IMR-90 (cell line): Measurements from ENCODE around the gene MTCL1. TPM values are rescaled to one million over a fixed set of nuclear protein-coding genes. Genes with fewer than 3 reads are reported as not detected.

ENCODE experiments used
- ATAC-seq: fragments of 200-7000 bp; cut with Tn5 transposase; 2 replicates; pipeline ENCODE4 v1.9.1; 2020; ENCODE audit warnings: low read depth, mild to moderate bottlenecking, moderate library complexity
- BruUV-seq: library from RNA; stranded (reverse); fragments of 400-500 nt; replicated peaks from 2 replicates; lab custom pipeline; 2021; lab: Mats Ljungman, UMichigan
- CTCF ChIA-PET: fragments of 300-600 bp; formaldehyde crosslinking; extraction: SDS; loops from one replicate; lab custom pipeline; 2021; ENCODE audit warnings: antibody characterized with exemption; lab: Yijun Ruan, JAX
- POLR2A ChIA-PET: fragments of 300-600 bp; sonication (Branson Sonifier 250); formaldehyde crosslinking; loops from one replicate; lab custom pipeline; 2022; ENCODE audit warnings: antibody characterized with exemption; ENCODE audit not compliant: unreplicated experiment; lab: Charles Lee
- DNase-seq: peaks from one replicate; pipeline ENCODE4 v3.0.0; 2013
- H2AFZ ChIP-seq: replicated peaks from 2 replicates; pipeline ENCODE3; 2013; ENCODE audit warnings: low read length, mild to moderate bottlenecking; ENCODE audit not compliant: poor library complexity
- H2AK5ac ChIP-seq: 2 replicates; pipeline ENCODE4 v1.6.1; 2013; ENCODE audit warnings: low read depth, low read length, inconsistent platforms
- H2AK9ac ChIP-seq: replicated peaks from 2 replicates; pipeline ENCODE3; 2013; ENCODE audit warnings: mild to moderate bottlenecking, low read depth, low read length, moderate library complexity; ENCODE audit not compliant: poor library complexity
- H2BK120ac ChIP-seq: 2 replicates; pipeline ENCODE4 v1.6.1; 2013; ENCODE audit warnings: low read depth, low read length, inconsistent platforms
- H2BK15ac ChIP-seq: 3 replicates; pipeline ENCODE4 v1.6.1; 2013; ENCODE audit warnings: low read depth, low read length, inconsistent platforms
- H2BK20ac ChIP-seq: 2 replicates; pipeline ENCODE4 v1.6.1; 2013; ENCODE audit warnings: low read depth, mild to moderate bottlenecking, inconsistent platforms, low read length, moderate library complexity
- H2BK5ac ChIP-seq: 2 replicates; pipeline ENCODE4 v1.6.1; 2013; ENCODE audit warnings: mild to moderate bottlenecking, low read depth, low read length, inconsistent platforms; ENCODE audit not compliant: poor library complexity, severe bottlenecking
- H3K14ac ChIP-seq: replicated peaks from 2 replicates; pipeline ENCODE4 v1.6.1; 2013; ENCODE audit warnings: low read depth, low read length, inconsistent platforms
- H3K18ac ChIP-seq: 2 replicates; pipeline ENCODE4 v1.6.1; 2013; ENCODE audit warnings: low read depth, low read length, control low read depth
- H3K23ac ChIP-seq: 2 replicates; pipeline ENCODE4 v1.6.1; 2013; ENCODE audit warnings: low read depth, low read length, inconsistent platforms
- H3K27ac ChIP-seq: 2 replicates; pipeline ENCODE4 v1.5.1; 2013; ENCODE audit warnings: mild to moderate bottlenecking, control low read depth, low read length; ENCODE audit not compliant: insufficient read depth
- H3K27me3 ChIP-seq: 2 replicates; pipeline ENCODE4 v1.6.1; 2013; ENCODE audit warnings: low read length; ENCODE audit not compliant: control insufficient read depth, insufficient read depth
- H3K36me3 ChIP-seq: 2 replicates; pipeline ENCODE4 v1.6.1; 2013; ENCODE audit warnings: low read length, mixed read lengths; ENCODE audit not compliant: control insufficient read depth, insufficient read depth
- H3K4ac ChIP-seq: 2 replicates; pipeline ENCODE4 v1.6.1; 2013; ENCODE audit warnings: low read depth, low read length, inconsistent platforms
- H3K4me1 ChIP-seq: 2 replicates; pipeline ENCODE4 v1.6.1; 2013; ENCODE audit warnings: low read length, mixed read lengths; ENCODE audit not compliant: control insufficient read depth, insufficient read depth
- H3K4me2 ChIP-seq: 2 replicates; pipeline ENCODE4 v1.6.1; 2013; ENCODE audit warnings: low read depth, mild to moderate bottlenecking, control low read depth, low read length, moderate library complexity
- H3K4me3 ChIP-seq: 2 replicates; pipeline ENCODE4 v1.5.1; 2013; ENCODE audit warnings: low read depth, mild to moderate bottlenecking, control low read depth, low read length, moderate library complexity; ENCODE audit not compliant: insufficient read depth
- H3K56ac ChIP-seq: 2 replicates; pipeline ENCODE4 v1.6.1; 2013; ENCODE audit warnings: low read length, inconsistent platforms; ENCODE audit not compliant: insufficient read depth; ENCODE audit errors: extremely low read depth
- H3K79me1 ChIP-seq, 2 experiments: 2 replicates each; pipeline ENCODE4 v1.6.1; 2013; ENCODE audit warnings: low read length in 2 of 2, inconsistent platforms in 1 of 2, low read depth in 1 of 2
- H3K9ac ChIP-seq: 2 replicates; pipeline ENCODE4 v1.6.1; 2013; ENCODE audit warnings: low read depth, low read length, control low read depth
- H3K9me1 ChIP-seq: 2 replicates; pipeline ENCODE4 v1.6.1; 2013; ENCODE audit warnings: low read length, inconsistent platforms; ENCODE audit not compliant: insufficient read depth
- H3K9me3 ChIP-seq: 2 replicates; pipeline ENCODE4 v1.6.1; 2013; ENCODE audit warnings: low read length; ENCODE audit not compliant: control insufficient read depth, insufficient read depth
- H4K20me1 ChIP-seq: 2 replicates; pipeline ENCODE4 v1.6.1; 2013; ENCODE audit warnings: low read length, inconsistent platforms; ENCODE audit not compliant: insufficient read depth
- H4K5ac ChIP-seq: 2 replicates; pipeline ENCODE4 v1.6.1; 2013; ENCODE audit warnings: mild to moderate bottlenecking, low read depth, low read length, control low read depth
- H4K8ac ChIP-seq, 2 experiments: 2 replicates each; pipeline ENCODE4 v1.6.1; 2013; ENCODE audit warnings: low read depth in 2 of 2, low read length in 2 of 2, control low read depth in 1 of 2, inconsistent platforms in 1 of 2
- H4K91ac ChIP-seq: 2 replicates; pipeline ENCODE4 v1.6.1; 2013; ENCODE audit warnings: low read depth, low read length, inconsistent platforms; ENCODE audit not compliant: insufficient read depth
- CEBPB ChIP-seq: IDR thresholded peaks from 2 replicates; pipeline ENCODE4 v1.6.1; 2012; ENCODE audit warnings: low read depth, low read length, improper control_type of control experiment
- CHD1 ChIP-seq: IDR thresholded peaks from 2 replicates; pipeline ENCODE4 v1.6.1; 2012; ENCODE audit warnings: low read depth, low read length, improper control_type of control experiment
- FOS ChIP-seq: fragments of 150-350 bp; IDR thresholded peaks from 2 replicates; pipeline ENCODE4 v1.6.1; 2016; ENCODE audit warnings: low read depth, low read length
- MAFK ChIP-seq: IDR thresholded peaks from 2 replicates; pipeline ENCODE4 v1.6.1; 2012; ENCODE audit warnings: low read depth, low read length, improper control_type of control experiment
- MAZ ChIP-seq: IDR thresholded peaks from 2 replicates; pipeline ENCODE4 v1.6.1; 2012; ENCODE audit warnings: low read depth, mild to moderate bottlenecking, low read length, improper control_type of control experiment, moderate library complexity, borderline replicate concordance
- MXI1 ChIP-seq: IDR thresholded peaks from 2 replicates; pipeline ENCODE4 v1.6.1; 2012; ENCODE audit warnings: low read depth, mild to moderate bottlenecking, low read length, moderate library complexity, borderline replicate concordance
- NFE2L2 ChIP-seq: fragments of 150-350 bp; IDR thresholded peaks from 2 replicates; pipeline ENCODE4 v1.6.1; 2016; ENCODE audit warnings: low read depth, mild to moderate bottlenecking, low read length
- POLR2A ChIP-seq: IDR thresholded peaks from 2 replicates; pipeline ENCODE4 v1.6.1; 2012; ENCODE audit warnings: mild to moderate bottlenecking, low read depth, low read length
- RAD21 ChIP-seq: IDR thresholded peaks from 2 replicates; pipeline ENCODE4 v1.6.1; 2012; ENCODE audit warnings: low read length, improper control_type of control experiment
- RCOR1 ChIP-seq: IDR thresholded peaks from 2 replicates; pipeline ENCODE4 v1.6.1; 2012; ENCODE audit warnings: mild to moderate bottlenecking, low read length, improper control_type of control experiment; ENCODE audit not compliant: insufficient replicate concordance
- RFX5 ChIP-seq: IDR thresholded peaks from 2 replicates; pipeline ENCODE4 v1.8.0; 2012; ENCODE audit warnings: low read depth, mild to moderate bottlenecking, low read length, moderate library complexity
- SMC3 ChIP-seq: fragments of 150-350 bp; IDR thresholded peaks from 2 replicates; pipeline ENCODE4 v1.6.1; 2016; ENCODE audit warnings: low read depth, mild to moderate bottlenecking, antibody characterized with exemption, low read length, moderate library complexity
- WGBS, 2 experiments: methylation state at CpG; one replicate each; pipeline versions ENCODE4 v1.1.5 to v1.1.7; 2013; ENCODE audit warnings: missing lambda C conversion rate in 2 of 2; ENCODE audit not compliant: insufficient read length in 1 of 2; ENCODE audit errors: extremely low coverage in 2 of 2; 5-methylcytosine and 5-hydroxymethylcytosine counted together
- dilution Hi-C: fragments of 300-500 bp; cut with HindIII; formaldehyde crosslinking; loops from one replicate; pipeline ENCODE4 v1.14.3; 2018; ENCODE audit warnings: low sequenced_read_pairs; ENCODE audit not compliant: unreplicated experiment
- in situ Hi-C: fragments of 300-500 bp; cut with MboI; formaldehyde crosslinking; loops from 3 replicates; pipeline ENCODE4 v1.14.3; 2019; ENCODE audit warnings: low sequenced_read_pairs, inconsistent platforms, mixed read lengths
- intact Hi-C: fragments of 100-400 bp; cut with micrococcal nuclease; formaldehyde crosslinking; loops from 2 replicates; pipeline ENCODE4 v1.10.0; 2022
- polyA plus RNA-seq, 3 experiments: library from polyadenylated mRNA; depleted of rRNA; stranded (reverse); fragments of >200 nt; gene quantifications; 2 replicates each; pipeline ENCODE4 v1.2.3, GENCODE V29; 2012; ENCODE audit warnings: low replicate concordance in 1 of 3
- total RNA-seq: library from RNA; depleted of rRNA; stranded (reverse); fragments of >200 nt; gene quantifications from 2 replicates; pipeline ENCODE4 v1.2.3, GENCODE V29; 2012
- TF ChIP-seq, protein P1 (sequence below): fragments of 150-350 bp; IDR thresholded peaks from 2 replicates; pipeline ENCODE4 v1.6.1; 2016; ENCODE audit warnings: low read depth, mild to moderate bottlenecking, low read length, moderate library complexity, borderline replicate concordance
- TF ChIP-seq, protein P2 (sequence below): fragments of 150-350 bp; IDR thresholded peaks from 2 replicates; pipeline ENCODE4 v1.6.1; 2017; ENCODE audit warnings: mild to moderate bottlenecking, antibody characterized with exemption, low read length, low read depth

Gene MTCL1
- total and polyA plus RNA-seq, 2 of the 4 experiments (the other 2 are of a cell fraction) = 29.0 to 45.3 TPM

DNA sequence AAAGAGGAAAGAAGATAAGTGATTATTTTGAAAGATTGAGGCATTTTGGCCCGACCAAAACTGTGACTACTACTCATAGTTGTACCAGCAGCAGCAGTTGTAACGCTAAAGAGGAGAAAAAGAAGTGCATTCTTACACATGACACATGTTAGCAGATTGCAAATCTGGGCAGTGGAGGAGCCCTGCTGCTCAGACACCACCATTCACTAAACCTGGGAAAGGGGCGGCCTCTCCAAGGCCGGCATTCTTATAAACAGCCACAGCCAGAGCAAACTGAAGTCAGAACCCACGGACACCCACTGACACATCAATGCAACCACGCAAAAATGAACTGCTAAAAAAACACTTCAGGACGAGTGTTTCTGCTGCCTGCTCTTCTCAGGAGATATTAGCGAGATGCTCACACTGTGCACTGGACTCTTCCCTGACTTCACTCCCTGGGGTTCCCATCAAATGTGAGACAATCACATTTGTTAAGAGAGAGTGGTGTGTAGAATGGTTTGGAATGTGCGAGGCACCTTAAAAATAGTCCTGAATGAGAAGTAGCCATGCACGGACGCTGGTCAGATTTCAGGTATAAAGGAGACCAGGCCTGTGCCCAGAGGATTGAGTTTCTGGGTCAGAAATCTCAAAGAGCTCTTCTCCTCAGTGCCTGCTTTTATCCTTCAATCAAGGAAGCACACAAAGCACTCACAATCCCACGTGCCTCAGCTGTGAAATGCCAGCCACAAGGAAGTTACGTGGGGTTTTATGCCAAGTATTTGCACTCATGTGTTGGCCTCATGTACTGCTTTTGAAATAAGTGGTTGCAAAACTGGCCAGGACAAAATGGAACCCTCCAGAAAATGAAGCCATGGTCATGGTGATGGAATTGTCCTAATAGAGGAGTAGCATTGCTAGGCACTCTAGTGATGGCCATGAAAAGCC, 83.4 kb downstream of the MTCL1 start:
- Histone ChIP-seq H2BK20ac (0 out of 2 replicates have a peak overlapping the region, but pooled peaks have one; percentile 23), H3K36me3 (peaks cover 72% of the 10 kb centered on the region)
- 70% methylated on average over 2 of the region's 13 CpGs; no CpG with 5 or more reads in 1 of the 2 experiments for WGBS, 2 experiments
- TF ChIP-seq FOS (no peak), RFX5 (no peak), POLR2A (no peak), SMC3 (no peak), MAFK (no peak), RAD21 (no peak), MAZ (no peak), CEBPB (no peak), CHD1 (no peak), NFE2L2 (no peak), RCOR1 (no peak), MXI1 (no peak)
- TF ChIP-seq, protein P1, sequence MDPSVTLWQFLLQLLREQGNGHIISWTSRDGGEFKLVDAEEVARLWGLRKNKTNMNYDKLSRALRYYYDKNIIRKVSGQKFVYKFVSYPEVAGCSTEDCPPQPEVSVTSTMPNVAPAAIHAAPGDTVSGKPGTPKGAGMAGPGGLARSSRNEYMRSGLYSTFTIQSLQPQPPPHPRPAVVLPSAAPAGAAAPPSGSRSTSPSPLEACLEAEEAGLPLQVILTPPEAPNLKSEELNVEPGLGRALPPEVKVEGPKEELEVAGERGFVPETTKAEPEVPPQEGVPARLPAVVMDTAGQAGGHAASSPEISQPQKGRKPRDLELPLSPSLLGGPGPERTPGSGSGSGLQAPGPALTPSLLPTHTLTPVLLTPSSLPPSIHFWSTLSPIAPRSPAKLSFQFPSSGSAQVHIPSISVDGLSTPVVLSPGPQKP = no peak
- TF ChIP-seq, protein P2, sequence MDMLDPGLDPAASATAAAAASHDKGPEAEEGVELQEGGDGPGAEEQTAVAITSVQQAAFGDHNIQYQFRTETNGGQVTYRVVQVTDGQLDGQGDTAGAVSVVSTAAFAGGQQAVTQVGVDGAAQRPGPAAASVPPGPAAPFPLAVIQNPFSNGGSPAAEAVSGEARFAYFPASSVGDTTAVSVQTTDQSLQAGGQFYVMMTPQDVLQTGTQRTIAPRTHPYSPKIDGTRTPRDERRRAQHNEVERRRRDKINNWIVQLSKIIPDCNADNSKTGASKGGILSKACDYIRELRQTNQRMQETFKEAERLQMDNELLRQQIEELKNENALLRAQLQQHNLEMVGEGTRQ = no peak

More for the DNA sequence above, 83.4 kb downstream of the MTCL1 start:
- no peak overlapping the region for H2BK15ac ChIP-seq
- BruUV-seq = no TSS peak
- no peak overlapping the region for H3K9ac ChIP-seq
- no peak overlapping the region for H3K18ac ChIP-seq
- no peak overlapping the region for H2BK120ac ChIP-seq
- H3K79me1 ChIP-seq = peaks cover 27 to 81% of the 10 kb centered on the region in 2 experiments
- H2BK5ac ChIP-seq = no peak overlapping the region
- no peak overlapping the region; a peak in 1 of 4 replicates for H4K8ac ChIP-seq
- peaks cover 16% of the 10 kb centered on the region for H3K4me1 ChIP-seq
- no peak overlapping the region for H3K56ac ChIP-seq
- H3K27ac ChIP-seq = 0 out of 2 replicates have a peak overlapping the region, but pooled peaks have one; percentile 5
- ChIA-PET POLR2A (no interaction called here), CTCF (no interaction called here)
- H2AK9ac ChIP-seq = no peak overlapping the region
- in situ Hi-C loops = no loop called here
- no peak overlapping the region for H2AK5ac ChIP-seq
- H3K27me3 ChIP-seq = no peaks in the 10 kb centered on the region
- H3K14ac ChIP-seq = no peak overlapping the region; the same call in 1 of the 2 replicates
- intact Hi-C loops = no loop called here
- H3K9me1 ChIP-seq = peaks cover 26% of the 10 kb centered on the region
- DNase-seq (peak; percentile 49), ATAC-seq (peak; percentile 25)
- no peaks in the 10 kb centered on the region for H4K20me1 ChIP-seq
- H3K23ac ChIP-seq = peak overlapping the region; percentile 54; the same call in 1 of the 2 replicates
- dilution Hi-C loops = no loop called here
- peak overlapping the region; percentile 14 for H4K5ac ChIP-seq
- H3K4me3 ChIP-seq = no peak overlapping the region
- H3K9me3 ChIP-seq = no peaks in the 10 kb centered on the region
- no peak overlapping the region for H4K91ac ChIP-seq
- no peak overlapping the region for H3K4ac ChIP-seq
- H3K4me2 ChIP-seq = no peak overlapping the region
- no peak overlapping the region for H2AFZ ChIP-seq
